WTC11 (cell line): ENCODE results near the gene RCL1. TPM values are rescaled to one million over a fixed set of nuclear protein-coding genes. Genes with fewer than 3 reads are reported as not detected.

Source experiments
- ATAC-seq: fragments of 200-7000 bp; cut with Tn5 transposase; 2 replicates; pipeline ENCODE4 v1.10.0; 2021; ENCODE audit warnings: mild to moderate bottlenecking, moderate library complexity
- CTCF ChIA-PET: fragments of 300-600 bp; sonication (Branson Sonifier 250); formaldehyde crosslinking; loops from one replicate; lab custom pipeline; 2021; ENCODE audit warnings: antibody characterized with exemption; lab: Charles Lee
- POLR2A ChIA-PET: fragments of 350-600 bp; sonication (Branson Sonifier 250); formaldehyde crosslinking; loops from one replicate; lab custom pipeline; 2021; ENCODE audit warnings: antibody characterized with exemption; lab: Charles Lee
- DNase-seq: peaks from one replicate; pipeline ENCODE4 v3.0.0; 2021; ENCODE audit warnings: low spot score
- H3K27ac Mint-ChIP-seq: 2 replicates; pipeline ENCODE4 v1.8.0; 2021; ENCODE audit warnings: mixed read lengths
- H3K27me3 Mint-ChIP-seq: 2 replicates; pipeline ENCODE4 v1.8.0; 2021; ENCODE audit warnings: low read depth, mild to moderate bottlenecking, moderate library complexity, mixed read lengths
- H3K36me3 Mint-ChIP-seq: 2 replicates; pipeline ENCODE4 v1.8.0; 2021; ENCODE audit warnings: mixed read lengths
- H3K4me1 Mint-ChIP-seq: 2 replicates; pipeline ENCODE4 v1.8.0; 2022; ENCODE audit warnings: mixed read lengths
- H3K4me3 Mint-ChIP-seq: 2 replicates; pipeline ENCODE4 v1.8.0; 2021; ENCODE audit warnings: mild to moderate bottlenecking, moderate library complexity, mixed read lengths
- H3K9me3 Mint-ChIP-seq: 2 replicates; pipeline ENCODE4 v1.8.0; 2021; ENCODE audit warnings: mixed read lengths
- FOXK1 ChIP-seq: sonication (generic); formaldehyde crosslinking; IDR thresholded peaks from 2 replicates; pipeline ENCODE4 v1.8.0; 2022; ENCODE audit warnings: mild to moderate bottlenecking, moderate library complexity, missing genetic modification reagents
- FOXP1 ChIP-seq: sonication (generic); formaldehyde crosslinking; IDR thresholded peaks from 2 replicates; pipeline ENCODE4 v1.8.0; 2022; ENCODE audit warnings: missing genetic modification reagents, mild to moderate bottlenecking, moderate library complexity, borderline replicate concordance
- JAZF1 ChIP-seq: fragments of 250-450 bp; sonication (Bioruptor Pico); IDR thresholded peaks from 2 replicates; pipeline ENCODE4 v1.9.0; 2021; ENCODE audit warnings: moderate library complexity, mild to moderate bottlenecking, inconsistent platforms
- NR3C1 ChIP-seq: sonication (generic); formaldehyde crosslinking; conservative IDR thresholded peaks from 2 replicates; pipeline ENCODE4 v1.8.1; 2023; ENCODE audit warnings: low read depth, mild to moderate bottlenecking, missing genetic modification reagents
- OVOL2 ChIP-seq: fragments of 250-450 bp; sonication (Bioruptor Pico); IDR thresholded peaks from 2 replicates; pipeline ENCODE4 v1.9.0; 2021; ENCODE audit warnings: mild to moderate bottlenecking, borderline replicate concordance
- SMAD3 ChIP-seq: sonication (generic); formaldehyde crosslinking; IDR thresholded peaks from 2 replicates; pipeline ENCODE4 v1.8.0; 2022; ENCODE audit warnings: missing genetic modification reagents, mild to moderate bottlenecking, borderline replicate concordance
- ZNF121 ChIP-seq: sonication (generic); formaldehyde crosslinking; IDR thresholded peaks from 2 replicates; pipeline ENCODE4 v1.8.0; 2023; ENCODE audit warnings: missing genetic modification reagents
- ZNF138 ChIP-seq: sonication (generic); formaldehyde crosslinking; conservative IDR thresholded peaks from 2 replicates; pipeline ENCODE4 v1.8.1; 2022; ENCODE audit warnings: mild to moderate bottlenecking, moderate library complexity, missing genetic modification reagents
- ZNF219 ChIP-seq: sonication (generic); formaldehyde crosslinking; IDR thresholded peaks from 2 replicates; pipeline ENCODE4 v1.8.0; 2023; ENCODE audit warnings: missing genetic modification reagents, mild to moderate bottlenecking, borderline replicate concordance
- ZNF416 ChIP-seq: fragments of 250-450 bp; sonication (Bioruptor Pico); IDR thresholded peaks from 2 replicates; pipeline ENCODE4 v1.9.0; 2021; ENCODE audit warnings: mild to moderate bottlenecking, inconsistent platforms
- total RNA-seq: library from RNA; stranded (reverse); gene quantifications from 3 replicates; pipeline ENCODE4 v1.2.3, GENCODE V29; 2021
- TF ChIP-seq, protein P1 (sequence below): sonication (generic); formaldehyde crosslinking; IDR thresholded peaks from 2 replicates; pipeline ENCODE4 v1.8.1; 2023; ENCODE audit warnings: mild to moderate bottlenecking, missing genetic modification reagents
- TF ChIP-seq, protein P2 (sequence below): fragments of 250-450 bp; sonication (Bioruptor Pico); IDR thresholded peaks from 2 replicates; pipeline ENCODE4 v2.1.2; 2022; ENCODE audit warnings: mild to moderate bottlenecking, moderate library complexity
- TF ChIP-seq, protein P3 (sequence below): fragments of 250-450 bp; sonication (Bioruptor Pico); conservative IDR thresholded peaks from 2 replicates; pipeline ENCODE4 v1.9.0; 2021; ENCODE audit warnings: mild to moderate bottlenecking
- TF ChIP-seq, protein P4 (sequence below): sonication (generic); formaldehyde crosslinking; IDR thresholded peaks from 2 replicates; pipeline ENCODE4 v1.8.1; 2023; ENCODE audit warnings: mild to moderate bottlenecking, missing genetic modification reagents, moderate library complexity

The RCL1 gene
- total RNA-seq, 1 experiment from 2014 or later: 27.2 TPM

DNA sequence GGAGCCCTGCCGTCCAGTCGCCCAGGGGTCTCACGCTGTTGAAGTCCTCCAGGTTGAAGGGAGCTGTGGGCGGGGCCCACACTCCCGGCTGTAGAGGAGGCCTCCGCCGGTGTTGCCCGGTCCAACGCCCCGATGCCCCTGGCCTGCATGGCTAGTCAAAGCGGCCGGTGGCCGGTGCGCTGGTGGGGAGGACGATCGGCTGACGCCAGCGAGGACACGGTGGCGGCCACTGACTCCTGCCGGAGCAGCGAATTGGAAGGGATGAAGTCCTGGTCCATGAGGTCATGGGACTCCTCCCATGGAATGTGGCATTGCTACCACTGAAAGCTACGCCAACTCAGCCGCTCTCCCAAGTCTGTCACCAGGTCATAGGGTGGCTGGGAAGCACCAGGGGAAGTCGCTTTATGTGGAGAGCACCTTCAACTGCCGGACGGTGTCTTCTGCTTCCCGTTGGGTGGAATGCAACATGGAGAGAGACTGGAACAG lies 11.8 kb downstream of the RCL1 start:
- no peak overlapping the region for H3K4me3 Mint-ChIP-seq
- H3K9me3 Mint-ChIP-seq: peaks cover 14% of the 10 kb centered on the region
- H3K36me3 Mint-ChIP-seq: peaks cover 3% of the 10 kb centered on the region; the same call in 1 of the 2 replicates
- POLR2A ChIA-PET: no interaction called here
- peak overlapping the region; percentile 14; the same call in 1 of the 2 replicates for H3K27ac Mint-ChIP-seq
- CTCF ChIA-PET: interaction anchor here (0.7 kb wide), 1 partner anchor 11 kb away, joined by 3 read pairs; no protein-coding TSS in a partner anchor
- peaks cover 21% of the 10 kb centered on the region for H3K4me1 Mint-ChIP-seq
- no peak; the same call in 1 of the 2 replicates for ATAC-seq
- no peak for DNase-seq
- H3K27me3 Mint-ChIP-seq: no peaks in the 10 kb centered on the region
- TF ChIP-seq NR3C1 (CRISPR knock-in tag): no peak
- TF ChIP-seq SMAD3: no peak
- TF ChIP-seq, protein P1, sequence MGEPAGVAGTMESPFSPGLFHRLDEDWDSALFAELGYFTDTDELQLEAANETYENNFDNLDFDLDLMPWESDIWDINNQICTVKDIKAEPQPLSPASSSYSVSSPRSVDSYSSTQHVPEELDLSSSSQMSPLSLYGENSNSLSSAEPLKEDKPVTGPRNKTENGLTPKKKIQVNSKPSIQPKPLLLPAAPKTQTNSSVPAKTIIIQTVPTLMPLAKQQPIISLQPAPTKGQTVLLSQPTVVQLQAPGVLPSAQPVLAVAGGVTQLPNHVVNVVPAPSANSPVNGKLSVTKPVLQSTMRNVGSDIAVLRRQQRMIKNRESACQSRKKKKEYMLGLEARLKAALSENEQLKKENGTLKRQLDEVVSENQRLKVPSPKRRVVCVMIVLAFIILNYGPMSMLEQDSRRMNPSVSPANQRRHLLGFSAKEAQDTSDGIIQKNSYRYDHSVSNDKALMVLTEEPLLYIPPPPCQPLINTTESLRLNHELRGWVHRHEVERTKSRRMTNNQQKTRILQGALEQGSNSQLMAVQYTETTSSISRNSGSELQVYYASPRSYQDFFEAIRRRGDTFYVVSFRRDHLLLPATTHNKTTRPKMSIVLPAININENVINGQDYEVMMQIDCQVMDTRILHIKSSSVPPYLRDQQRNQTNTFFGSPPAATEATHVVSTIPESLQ (CRISPR knock-in tag): no peak
- TF ChIP-seq, protein P2, sequence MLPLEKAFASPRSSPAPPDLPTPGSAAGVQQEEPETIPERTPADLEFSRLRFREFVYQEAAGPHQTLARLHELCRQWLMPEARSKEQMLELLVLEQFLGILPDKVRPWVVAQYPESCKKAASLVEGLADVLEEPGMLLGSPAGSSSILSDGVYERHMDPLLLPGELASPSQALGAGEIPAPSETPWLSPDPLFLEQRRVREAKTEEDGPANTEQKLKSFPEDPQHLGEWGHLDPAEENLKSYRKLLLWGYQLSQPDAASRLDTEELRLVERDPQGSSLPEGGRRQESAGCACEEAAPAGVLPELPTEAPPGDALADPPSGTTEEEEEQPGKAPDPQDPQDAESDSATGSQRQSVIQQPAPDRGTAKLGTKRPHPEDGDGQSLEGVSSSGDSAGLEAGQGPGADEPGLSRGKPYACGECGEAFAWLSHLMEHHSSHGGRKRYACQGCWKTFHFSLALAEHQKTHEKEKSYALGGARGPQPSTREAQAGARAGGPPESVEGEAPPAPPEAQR (CRISPR knock-in tag): no peak
- TF ChIP-seq ZNF121 (CRISPR knock-in tag): no peak
- no peak for TF ChIP-seq FOXK1
- no peak for TF ChIP-seq ZNF219 (CRISPR knock-in tag)
- no peak for TF ChIP-seq ZNF138 (CRISPR knock-in tag)
- TF ChIP-seq OVOL2 (CRISPR knock-in tag): no peak
- no peak for TF ChIP-seq ZNF416 (CRISPR knock-in tag)
- TF ChIP-seq, protein P3, sequence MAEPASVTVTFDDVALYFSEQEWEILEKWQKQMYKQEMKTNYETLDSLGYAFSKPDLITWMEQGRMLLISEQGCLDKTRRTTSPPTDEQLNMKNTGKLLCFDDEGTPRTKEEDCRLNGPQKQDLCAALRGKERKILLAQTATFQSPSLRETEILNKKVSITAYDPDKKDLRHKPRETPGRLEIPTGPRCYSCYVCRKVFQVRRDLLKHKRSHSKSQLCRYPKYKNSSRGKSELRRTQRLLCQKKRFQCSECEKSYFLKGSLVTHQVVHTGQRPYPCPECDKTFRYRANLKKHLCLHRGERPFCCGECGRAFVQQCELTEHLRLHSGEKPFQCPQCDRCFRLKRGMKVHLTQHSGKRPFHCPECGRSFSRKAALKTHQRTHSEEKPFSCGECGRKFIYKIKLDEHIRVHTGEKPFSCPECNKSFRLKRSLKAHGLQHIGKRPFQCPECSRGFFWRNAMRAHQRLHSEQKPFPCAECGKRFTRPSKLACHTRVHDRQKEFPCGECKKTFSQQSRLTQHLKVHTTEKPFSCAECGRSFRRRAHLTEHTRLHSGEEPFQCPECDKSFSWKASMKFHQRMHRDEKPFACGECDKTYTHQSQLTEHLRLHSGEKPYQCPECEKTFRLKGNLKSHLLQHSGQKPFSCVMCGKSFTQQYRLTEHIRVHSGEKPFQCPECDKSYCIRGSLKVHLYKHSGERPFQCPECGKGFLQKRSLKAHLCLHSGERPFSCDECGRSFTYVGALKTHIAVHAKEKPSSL (CRISPR knock-in tag): no peak
- TF ChIP-seq FOXP1: no peak
- TF ChIP-seq, protein P4, sequence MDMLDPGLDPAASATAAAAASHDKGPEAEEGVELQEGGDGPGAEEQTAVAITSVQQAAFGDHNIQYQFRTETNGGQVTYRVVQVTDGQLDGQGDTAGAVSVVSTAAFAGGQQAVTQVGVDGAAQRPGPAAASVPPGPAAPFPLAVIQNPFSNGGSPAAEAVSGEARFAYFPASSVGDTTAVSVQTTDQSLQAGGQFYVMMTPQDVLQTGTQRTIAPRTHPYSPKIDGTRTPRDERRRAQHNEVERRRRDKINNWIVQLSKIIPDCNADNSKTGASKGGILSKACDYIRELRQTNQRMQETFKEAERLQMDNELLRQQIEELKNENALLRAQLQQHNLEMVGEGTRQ (CRISPR knock-in tag): no peak

DNA sequence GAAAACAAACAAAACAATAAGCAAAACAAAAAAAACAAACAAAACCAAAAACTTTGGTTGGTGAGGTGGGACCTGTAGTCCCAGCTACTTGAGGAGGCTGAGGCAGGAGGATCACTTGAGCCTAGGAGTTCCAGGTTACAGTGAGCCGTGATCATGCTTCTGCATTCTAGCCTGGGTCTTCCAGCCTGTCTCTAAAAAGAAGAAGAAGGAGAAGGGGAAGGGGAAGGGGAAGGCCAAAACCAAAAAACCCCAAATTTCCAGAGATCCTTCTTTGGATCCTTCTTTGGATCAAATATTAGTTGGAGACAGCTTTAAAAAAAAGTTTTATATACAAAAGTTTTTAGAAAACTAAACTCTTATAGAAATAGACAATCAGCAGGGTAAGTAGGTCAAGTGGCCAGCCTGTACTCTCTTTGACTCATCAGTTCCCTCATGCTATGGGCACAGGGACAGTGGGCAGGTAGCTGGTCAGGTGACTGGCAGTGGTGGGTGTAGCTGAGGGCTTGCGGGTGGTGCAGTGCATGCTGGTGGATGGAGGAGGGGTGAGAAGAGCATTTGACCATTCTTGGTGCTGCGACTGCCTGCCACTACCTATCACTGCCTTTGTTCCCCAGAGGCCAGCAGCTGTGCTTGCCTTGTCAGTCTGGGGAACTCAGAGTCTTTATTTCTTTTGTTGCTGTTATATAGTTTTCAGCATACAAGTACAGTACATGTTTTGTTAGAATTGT lies 12.6 kb downstream of the RCL1 start:
- H3K9me3 Mint-ChIP-seq: peaks cover 14% of the 10 kb centered on the region
- no peak overlapping the region for H3K4me3 Mint-ChIP-seq
- ATAC-seq: peak; percentile 82
- DNase-seq: no peak
- TF ChIP-seq, protein P4 (CRISPR knock-in tag): peak; percentile 67
- TF ChIP-seq JAZF1 (CRISPR knock-in tag): no peak
- ChIA-PET CTCF (interaction anchor here (0.6 to 0.8 kb wide), 2 partner anchors 12 to 46 kb away, joined by 3 to 4 read pairs; no protein-coding TSS in a partner anchor), POLR2A (interaction anchor here (0.5 kb wide), 1 partner anchor 161 kb away, joined by 3 read pairs; no protein-coding TSS in a partner anchor)
- peak overlapping the region; percentile 35; the same call in 1 of the 2 replicates for H3K27ac Mint-ChIP-seq
- H3K27me3 Mint-ChIP-seq: no peaks in the 10 kb centered on the region
- H3K4me1 Mint-ChIP-seq: peaks cover 21% of the 10 kb centered on the region
- no peaks in the 10 kb centered on the region; the same call in 1 of the 2 replicates for H3K36me3 Mint-ChIP-seq
